ENCODE results near the gene RAD51B.

RAD51B gene

GRCh38 chr14:68679746-68680467 is 860.3 kb downstream of the RAD51B start:
- DNase-seq (ENCODE audit: low read depth in 2 of 2) = no peak

DNA sequence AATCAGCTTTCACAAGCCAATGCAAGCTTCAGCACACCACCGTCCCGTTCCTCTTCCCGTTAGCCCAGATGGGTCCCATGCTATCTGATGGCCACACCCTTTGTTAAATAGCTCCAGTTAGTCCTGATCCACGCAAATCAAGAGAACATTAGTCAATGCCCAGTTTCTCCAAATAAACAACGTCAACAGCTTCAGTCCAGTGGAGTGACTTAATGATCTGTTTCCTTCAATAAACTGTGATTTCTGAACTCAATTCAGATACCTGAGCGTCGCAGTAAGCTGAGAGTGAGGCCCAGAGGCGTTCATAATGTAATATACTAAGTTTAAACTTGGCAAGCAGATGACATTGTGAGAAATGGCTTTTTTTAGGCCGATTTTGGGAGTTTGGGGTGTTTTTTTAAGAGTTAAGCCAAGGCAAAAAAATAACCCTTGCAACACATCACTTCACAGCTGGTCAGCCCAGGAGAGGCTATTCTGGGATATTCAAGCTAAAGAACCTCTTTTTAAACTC is 861.0 kb downstream of the RAD51B start:
- DNase-seq (ENCODE audit: low read depth in 2 of 2) = no peak

GRCh38 chr14:68681256-68682011 is 861.9 kb downstream of the RAD51B start:
- DNase-seq (ENCODE audit: low read depth in 2 of 2) = no peak

DNA sequence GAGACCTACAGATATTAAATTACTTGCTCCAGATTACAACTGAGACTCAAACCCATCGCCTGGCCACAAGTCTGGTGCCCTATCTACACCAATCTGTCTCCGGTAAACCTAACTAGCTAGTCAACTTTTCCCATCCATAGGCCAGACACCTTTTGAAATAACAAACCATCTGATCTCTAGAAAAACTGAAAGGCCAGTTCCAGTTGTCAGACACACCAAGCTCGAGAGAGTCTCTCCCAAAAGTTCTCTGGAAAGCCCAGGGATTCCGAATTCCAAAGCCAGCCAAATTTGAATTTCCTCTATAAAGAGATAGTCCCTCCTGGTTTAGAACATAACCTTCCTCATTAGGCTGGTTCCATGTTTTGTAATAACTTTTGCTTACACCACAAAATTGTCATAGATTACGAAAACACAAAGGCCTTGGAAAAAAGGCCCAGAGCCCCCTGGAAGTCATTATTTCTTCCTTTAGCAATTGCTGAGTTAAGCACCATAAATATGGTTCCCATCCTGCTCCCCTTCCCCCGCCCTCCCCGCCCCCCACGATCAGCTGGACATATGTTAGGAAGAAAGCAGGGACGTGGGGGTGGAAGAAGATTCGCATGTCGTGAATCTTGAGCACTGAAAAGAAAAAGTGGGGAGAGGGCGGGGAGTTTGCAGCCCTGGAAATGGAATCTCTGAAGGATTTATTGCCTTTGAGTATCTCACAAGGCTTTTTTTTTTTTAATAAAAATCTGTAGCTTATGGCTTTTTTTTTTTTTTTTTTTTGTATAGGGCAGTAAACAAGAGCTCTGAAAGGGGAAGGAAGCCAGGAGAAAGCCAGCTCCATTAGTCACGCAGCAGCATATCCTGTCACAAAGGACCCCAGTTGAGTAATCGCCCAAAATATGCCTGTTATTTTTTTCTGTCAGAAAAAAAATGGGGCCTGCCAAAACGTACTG is 862.9 kb downstream of the RAD51B start:
- no peak for DNase-seq (ENCODE audit: low read depth in 2 of 2)

DNA sequence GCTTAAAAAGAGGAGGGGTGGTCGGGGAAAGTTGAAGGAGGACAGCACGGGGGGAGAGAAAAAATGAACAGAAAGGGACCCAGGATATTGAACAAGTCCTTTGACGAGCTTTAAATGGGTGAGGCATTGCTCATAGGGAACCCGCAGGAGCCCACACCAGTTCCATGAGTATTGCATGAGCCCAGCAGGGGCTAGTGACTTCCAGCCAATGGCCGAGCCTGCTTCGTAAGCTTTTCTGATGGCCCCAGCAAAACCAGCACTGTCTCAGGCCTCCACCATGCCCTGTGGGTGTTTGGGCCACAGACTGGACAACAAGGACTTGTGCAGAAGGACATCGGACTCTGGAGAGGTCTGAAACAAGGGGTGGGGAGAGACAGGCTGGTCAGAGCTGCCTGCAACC is 863.7 kb downstream of the RAD51B start:
- no peak for DNase-seq (ENCODE audit: low read depth in 2 of 2)

DNA sequence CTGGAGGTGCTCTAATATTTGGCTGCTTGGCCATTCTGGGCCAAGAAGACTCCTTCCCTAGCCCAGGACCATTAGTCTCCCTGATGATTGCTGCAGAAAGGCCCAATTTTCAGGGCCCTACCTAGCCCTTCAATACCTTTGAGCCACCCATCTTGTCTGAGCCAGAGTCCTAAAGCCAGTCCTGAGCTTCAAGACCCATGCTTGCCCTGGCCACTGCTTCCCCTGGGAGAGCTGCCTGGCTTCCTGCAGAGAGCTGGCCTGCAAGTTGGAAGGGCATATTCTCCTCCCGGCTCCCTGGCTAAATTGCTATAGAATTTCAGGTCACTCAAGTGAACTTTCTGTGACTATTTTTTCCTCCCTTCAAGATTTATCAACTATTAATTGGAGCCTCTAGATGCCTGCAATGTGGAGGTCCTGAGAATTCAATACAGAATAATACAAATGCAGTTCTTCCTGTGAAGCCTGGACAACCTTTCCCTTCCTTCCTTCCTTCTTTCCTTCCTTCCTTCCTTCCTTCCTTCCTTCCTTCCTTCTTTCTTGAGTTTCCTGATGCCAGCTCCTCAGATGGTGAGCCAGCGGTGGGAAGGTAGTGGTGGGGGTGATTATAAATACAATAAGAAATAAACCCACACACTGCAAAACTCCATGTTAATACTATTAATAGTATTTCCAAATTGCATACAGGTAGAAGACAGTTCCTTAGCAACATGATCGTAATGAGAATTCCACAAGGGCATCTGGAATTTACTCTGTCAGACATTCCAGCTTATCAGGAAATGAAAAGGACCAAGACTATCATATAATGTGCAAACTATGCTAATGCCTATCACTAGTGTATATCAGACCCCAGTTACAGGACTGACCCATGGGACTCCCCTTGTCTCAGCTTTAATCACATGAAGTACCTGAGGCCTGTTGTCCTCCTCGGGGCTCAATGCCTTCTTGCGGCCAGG is 865.2 kb downstream of the RAD51B start:
- no peak for DNase-seq (ENCODE audit: low read depth in 2 of 2)

DNA sequence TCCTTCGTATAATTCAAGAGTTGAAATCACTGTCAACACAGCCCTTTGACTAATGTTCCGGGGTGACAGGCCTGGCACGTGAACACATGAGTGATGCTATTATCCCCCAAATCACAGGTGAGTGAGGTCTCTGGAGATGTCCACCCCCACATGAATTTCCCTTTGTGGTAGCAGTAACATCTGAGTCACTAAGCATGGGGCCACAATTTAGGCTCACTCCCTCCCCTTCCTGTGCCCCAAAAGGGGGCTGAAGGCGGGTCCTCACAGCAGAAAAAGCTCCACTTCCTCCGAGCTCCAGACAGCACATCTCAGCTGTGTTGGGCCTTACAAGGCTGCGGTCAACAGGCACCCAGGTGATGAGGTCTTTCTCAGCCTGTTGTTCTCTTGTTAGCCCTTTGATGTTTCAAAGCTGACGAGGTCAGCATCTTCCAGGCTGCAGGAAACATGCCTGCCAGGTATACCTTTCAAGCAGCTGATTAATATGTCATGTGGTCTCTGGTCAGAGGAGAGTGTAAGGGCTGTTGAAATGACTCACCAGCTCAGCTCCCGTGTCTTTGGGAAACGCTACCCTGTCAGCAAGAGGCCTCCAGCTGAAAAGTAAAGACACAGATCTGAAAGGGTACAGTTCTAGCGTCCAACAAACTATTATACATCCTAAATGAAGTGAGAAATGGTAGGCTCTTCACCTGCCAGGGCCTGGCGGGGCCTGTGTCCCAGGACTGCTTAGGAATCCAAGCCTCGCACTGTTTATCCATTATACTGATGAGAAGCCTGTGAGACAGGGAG is 866.0 kb downstream of the RAD51B start:
- peak; percentile 58 for DNase-seq (ENCODE audit: low read depth in 2 of 2)

DNA sequence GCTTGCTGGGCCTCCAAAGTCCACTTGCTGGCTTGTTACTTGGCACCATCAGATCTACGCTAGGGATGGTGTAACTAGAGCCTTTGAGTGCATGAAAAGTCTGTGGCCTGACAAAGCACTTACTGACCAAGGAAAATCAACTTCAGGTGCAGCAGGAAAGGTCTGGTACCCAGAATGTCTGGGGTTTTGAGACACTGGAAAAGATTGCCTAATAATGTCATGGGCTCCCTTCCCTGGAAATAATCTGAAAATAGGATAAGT is 866.6 kb downstream of the RAD51B start:
- no peak for DNase-seq (ENCODE audit: low read depth in 2 of 2)

GRCh38 chr14:68686724-68687123 is 867.1 kb downstream of the RAD51B start:
- no peak for DNase-seq (ENCODE audit: low read depth in 2 of 2)

DNA sequence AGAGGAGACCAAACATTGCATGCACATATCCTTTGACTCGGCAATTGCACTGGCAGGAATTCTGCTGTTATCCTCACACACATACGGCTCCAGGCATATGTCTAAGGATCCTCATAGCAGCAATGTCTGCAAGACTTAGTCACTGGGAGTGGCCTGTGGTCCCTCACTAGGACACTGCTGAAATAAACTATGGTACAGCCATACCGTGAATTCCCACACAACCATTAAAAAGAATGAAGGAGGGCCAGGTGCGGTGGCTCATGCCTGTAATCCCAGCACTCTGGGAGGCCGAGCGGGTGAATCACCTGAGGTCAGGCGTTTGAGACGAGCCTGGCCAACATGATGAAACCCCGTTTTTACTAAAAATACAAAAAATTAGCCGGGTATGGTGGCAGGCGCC is 868.2 kb downstream of the RAD51B start:
- DNase-seq (ENCODE audit: low read depth in 2 of 2) = no peak

GRCh38 chr14:68688872-68689371 is 869.3 kb downstream of the RAD51B start:
- DNase-seq (ENCODE audit: low read depth in 2 of 2) = no peak

DNA sequence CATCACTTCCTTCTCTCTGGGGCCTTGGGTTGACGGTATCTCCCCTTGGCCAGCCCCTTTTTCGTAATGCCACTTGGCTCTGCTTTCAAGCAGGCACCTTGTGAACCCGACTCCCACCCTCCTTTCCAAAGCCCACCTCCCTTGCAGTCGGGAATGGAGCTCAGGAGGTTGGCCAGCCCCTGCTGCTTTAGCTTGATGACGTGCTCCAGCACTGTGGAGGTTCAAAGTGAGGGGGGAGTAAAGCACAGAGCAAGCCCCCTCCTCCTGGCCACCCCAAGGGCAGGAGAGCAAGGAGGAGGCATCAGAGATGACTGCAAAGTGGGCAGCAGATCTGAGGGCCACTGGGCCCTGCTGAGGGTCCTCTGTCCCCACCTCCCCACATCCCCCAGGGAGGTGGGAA is 869.9 kb downstream of the RAD51B start:
- no peak for DNase-seq (ENCODE audit: low read depth in 2 of 2)

DNA sequence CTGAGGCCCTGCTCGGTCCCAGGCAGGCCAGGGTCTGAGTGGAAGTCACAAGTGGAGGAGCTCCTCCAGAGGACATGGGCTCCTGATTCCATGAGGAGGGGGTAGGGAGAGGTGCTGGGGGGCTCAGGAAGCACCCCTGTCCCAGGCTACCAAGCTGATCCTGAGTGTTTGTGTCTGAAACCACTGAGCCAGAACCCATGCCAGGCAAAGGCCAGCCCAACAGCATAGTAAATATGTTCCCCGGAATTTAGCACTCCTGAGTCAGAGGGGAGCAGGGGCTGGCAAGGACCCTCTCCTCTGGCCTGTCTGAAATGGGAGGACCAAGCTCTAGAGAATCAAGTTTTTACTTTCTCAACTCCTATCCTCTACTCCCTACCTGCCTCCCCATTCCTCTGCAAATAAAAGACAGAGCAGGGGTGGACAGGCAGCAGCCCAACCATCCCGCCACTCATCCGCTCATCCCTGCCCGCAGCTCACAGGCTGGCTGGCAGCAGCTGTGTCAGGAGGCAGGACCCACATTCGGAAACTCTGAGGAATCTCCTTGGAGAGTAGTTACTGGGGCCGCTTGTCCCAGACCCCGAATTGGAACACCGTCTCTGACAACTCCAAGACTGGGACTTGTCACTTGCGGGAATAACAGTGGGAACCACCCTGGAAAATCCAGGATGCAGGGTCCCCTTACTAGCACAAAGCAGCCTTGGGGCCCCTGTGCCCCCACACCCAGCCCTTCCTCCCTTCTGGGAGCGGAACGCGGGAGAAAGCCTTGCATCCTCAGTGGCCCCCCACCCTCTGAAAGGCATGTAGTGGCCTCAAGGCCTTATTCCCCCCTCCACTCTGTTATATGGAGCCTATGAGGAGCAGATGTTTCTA is 870.7 kb downstream of the RAD51B start:
- no peak for DNase-seq (ENCODE audit: low read depth in 2 of 2)

DNA sequence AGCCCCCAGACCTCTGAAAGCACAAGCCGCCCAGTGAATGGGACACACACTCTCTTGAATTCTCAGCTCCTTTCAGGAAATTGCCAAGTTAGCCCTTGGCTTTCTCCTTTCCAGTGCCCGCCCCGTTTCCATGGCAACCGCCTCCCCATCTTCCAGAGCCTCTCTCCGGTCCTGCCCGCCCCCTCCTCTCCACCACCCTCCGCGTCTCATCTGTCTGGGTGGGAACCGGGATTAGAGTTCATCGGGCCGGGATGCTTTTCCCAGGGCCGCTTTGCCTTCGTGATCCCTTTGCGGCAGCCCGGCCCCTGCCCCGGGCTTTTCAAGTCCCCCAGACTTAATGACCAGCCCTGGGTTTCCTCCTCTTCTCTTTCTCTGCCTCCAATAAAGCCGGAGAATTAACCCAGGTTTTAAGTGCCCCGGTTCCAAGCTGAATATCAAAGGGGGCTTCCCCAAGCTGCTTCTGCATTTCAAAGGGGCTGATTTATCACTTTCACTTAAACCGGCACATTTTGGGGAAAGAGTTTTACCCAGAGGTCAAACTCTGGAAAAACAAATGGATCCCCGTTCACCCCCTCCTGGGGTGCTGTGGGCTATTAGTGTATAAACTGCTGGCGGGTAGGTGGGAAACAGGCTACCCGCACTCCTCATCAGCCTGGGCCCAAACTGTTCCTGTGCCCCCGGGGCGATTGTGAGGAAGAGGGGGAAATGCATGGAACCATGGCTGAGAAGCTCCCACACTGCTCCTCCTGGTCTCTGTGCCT is 871.6 kb downstream of the RAD51B start:
- no peak for DNase-seq (ENCODE audit: low read depth in 2 of 2)

DNA sequence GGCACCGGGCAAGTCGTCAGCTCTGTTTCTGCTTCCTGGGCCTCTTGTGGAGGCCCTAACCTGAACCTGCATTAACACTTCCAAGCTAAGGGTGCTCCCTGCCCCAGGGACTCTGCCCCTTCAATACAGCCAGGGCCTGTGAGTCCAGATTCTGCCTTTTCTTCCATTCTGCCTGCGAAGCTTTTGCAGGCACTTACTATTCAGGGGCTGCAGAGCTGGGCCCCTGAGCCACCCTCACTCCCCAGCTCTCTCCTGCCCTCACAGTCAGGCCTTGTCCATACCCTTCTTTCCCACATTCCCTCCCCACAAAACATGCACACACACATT is 872.2 kb downstream of the RAD51B start:
- no peak for DNase-seq (ENCODE audit: low read depth in 2 of 2)

- DNase-seq (ENCODE audit: low read depth in 2 of 2) = no peak
Measured at GRCh38 chr14:68692216-68692615, 872.6 kb downstream of the RAD51B start.

GRCh38 chr14:68692916-68693771 is 873.6 kb downstream of the RAD51B start:
- DNase-seq (ENCODE audit: low read depth in 2 of 2) = no peak

GRCh38 chr14:68693926-68694325 is 874.3 kb downstream of the RAD51B start:
- DNase-seq (ENCODE audit: low read depth in 2 of 2) = no peak

Data from stimulated activated CD4-positive, alpha-beta T cell treated with anti-CD3 and anti-CD28 coated beads, Interleukin-12 subunit alpha, Interleukin-12 subunit beta, amount 100 ng/mL, for 24 hours (primary cell).